ENCODE results near the gene MYOZ2.

DNA sequence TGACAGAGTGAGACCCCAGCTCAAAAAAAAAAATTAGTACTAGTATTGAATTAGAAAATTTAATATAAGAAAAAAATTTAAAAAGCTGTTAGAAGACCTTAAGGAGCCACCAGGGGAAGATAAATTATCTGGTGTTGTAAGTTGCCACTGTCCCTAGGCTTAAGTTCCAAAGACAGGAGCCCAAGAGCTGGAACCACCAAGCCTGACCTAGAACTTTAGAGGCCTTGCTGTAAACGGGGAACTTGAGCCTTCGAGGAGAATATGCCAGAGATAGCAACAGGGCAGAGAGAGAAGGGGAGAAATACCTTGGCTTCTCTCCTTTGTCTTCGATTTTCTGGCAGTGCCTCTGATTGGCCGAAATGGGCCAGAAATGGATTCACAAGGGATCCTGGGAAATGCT is 85.8 kb downstream of the MYOZ2 start:
- TF ChIP-seq, protein P1, sequence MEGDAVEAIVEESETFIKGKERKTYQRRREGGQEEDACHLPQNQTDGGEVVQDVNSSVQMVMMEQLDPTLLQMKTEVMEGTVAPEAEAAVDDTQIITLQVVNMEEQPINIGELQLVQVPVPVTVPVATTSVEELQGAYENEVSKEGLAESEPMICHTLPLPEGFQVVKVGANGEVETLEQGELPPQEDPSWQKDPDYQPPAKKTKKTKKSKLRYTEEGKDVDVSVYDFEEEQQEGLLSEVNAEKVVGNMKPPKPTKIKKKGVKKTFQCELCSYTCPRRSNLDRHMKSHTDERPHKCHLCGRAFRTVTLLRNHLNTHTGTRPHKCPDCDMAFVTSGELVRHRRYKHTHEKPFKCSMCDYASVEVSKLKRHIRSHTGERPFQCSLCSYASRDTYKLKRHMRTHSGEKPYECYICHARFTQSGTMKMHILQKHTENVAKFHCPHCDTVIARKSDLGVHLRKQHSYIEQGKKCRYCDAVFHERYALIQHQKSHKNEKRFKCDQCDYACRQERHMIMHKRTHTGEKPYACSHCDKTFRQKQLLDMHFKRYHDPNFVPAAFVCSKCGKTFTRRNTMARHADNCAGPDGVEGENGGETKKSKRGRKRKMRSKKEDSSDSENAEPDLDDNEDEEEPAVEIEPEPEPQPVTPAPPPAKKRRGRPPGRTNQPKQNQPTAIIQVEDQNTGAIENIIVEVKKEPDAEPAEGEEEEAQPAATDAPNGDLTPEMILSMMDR (IDR thresholded peaks at IDR 0.05) = no peak
- TF ChIP-seq POLR2A (IDR thresholded peaks at IDR 0.05) = no peak

Data from tibial nerve (tissue), 3 donors.